Measurements from ENCODE around the gene ADSL. TPM values are rescaled to one million over a fixed set of nuclear protein-coding genes. Genes with fewer than 3 reads are reported as not detected.

ADSL gene
- total and polyA plus RNA-seq, 4 donors, result 19.4 to 54.5 (median 39.8) TPM

DNA sequence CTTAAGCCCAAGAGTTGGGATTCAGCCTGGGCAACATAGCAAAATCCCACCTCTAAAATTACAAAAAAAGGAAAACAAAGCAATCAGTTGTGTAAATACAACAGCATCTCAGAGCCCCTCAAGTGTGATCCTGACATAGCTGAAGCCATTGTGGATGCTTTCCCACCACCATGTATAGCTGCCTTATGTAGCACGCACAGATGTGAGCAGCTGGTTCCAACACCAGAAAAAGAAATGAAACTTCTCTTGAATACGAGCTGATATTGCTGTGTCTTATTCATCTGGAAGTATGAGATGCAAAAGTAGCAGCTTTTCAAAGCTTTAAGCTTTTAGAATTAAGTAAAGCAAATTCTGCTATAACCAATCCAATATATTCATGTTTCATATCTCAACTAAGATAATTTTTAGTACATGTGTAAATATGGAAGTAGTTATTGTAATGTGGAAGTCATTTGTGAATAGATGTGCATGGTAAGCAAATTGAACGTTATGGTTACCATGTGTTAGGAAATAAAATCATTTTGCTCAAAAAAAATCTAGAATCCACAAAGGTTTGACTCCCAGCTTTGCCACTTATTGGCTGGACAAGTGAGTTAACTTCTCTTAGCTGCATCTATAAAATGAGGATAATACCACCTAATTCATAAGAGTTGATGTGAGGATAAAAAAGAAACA lies 87.3 kb downstream of the ADSL start:
- TF ChIP-seq YY1 (IDR thresholded peaks at IDR 0.05), result no peak
- TF ChIP-seq, protein P1, sequence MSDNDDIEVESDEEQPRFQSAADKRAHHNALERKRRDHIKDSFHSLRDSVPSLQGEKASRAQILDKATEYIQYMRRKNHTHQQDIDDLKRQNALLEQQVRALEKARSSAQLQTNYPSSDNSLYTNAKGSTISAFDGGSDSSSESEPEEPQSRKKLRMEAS (IDR thresholded peaks at IDR 0.05), result no peak
- no peak for TF ChIP-seq FOXA2 (IDR thresholded peaks at IDR 0.05)
- TF ChIP-seq, protein P2, sequence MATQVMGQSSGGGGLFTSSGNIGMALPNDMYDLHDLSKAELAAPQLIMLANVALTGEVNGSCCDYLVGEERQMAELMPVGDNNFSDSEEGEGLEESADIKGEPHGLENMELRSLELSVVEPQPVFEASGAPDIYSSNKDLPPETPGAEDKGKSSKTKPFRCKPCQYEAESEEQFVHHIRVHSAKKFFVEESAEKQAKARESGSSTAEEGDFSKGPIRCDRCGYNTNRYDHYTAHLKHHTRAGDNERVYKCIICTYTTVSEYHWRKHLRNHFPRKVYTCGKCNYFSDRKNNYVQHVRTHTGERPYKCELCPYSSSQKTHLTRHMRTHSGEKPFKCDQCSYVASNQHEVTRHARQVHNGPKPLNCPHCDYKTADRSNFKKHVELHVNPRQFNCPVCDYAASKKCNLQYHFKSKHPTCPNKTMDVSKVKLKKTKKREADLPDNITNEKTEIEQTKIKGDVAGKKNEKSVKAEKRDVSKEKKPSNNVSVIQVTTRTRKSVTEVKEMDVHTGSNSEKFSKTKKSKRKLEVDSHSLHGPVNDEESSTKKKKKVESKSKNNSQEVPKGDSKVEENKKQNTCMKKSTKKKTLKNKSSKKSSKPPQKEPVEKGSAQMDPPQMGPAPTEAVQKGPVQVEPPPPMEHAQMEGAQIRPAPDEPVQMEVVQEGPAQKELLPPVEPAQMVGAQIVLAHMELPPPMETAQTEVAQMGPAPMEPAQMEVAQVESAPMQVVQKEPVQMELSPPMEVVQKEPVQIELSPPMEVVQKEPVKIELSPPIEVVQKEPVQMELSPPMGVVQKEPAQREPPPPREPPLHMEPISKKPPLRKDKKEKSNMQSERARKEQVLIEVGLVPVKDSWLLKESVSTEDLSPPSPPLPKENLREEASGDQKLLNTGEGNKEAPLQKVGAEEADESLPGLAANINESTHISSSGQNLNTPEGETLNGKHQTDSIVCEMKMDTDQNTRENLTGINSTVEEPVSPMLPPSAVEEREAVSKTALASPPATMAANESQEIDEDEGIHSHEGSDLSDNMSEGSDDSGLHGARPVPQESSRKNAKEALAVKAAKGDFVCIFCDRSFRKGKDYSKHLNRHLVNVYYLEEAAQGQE (IDR thresholded peaks at IDR 0.05), result no peak
- TF ChIP-seq RAD21 (IDR thresholded peaks at IDR 0.05), result no peak
- TF ChIP-seq NR2F2 (IDR thresholded peaks at IDR 0.05), result no peak
- no peak for TF ChIP-seq HNF4G (IDR thresholded peaks at IDR 0.05)
- TF ChIP-seq, protein P3, sequence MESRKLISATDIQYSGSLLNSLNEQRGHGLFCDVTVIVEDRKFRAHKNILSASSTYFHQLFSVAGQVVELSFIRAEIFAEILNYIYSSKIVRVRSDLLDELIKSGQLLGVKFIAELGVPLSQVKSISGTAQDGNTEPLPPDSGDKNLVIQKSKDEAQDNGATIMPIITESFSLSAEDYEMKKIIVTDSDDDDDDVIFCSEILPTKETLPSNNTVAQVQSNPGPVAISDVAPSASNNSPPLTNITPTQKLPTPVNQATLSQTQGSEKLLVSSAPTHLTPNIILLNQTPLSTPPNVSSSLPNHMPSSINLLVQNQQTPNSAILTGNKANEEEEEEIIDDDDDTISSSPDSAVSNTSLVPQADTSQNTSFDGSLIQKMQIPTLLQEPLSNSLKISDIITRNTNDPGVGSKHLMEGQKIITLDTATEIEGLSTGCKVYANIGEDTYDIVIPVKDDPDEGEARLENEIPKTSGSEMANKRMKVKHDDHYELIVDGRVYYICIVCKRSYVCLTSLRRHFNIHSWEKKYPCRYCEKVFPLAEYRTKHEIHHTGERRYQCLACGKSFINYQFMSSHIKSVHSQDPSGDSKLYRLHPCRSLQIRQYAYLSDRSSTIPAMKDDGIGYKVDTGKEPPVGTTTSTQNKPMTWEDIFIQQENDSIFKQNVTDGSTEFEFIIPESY (IDR thresholded peaks at IDR 0.05), result no peak
- no peak for TF ChIP-seq HNF4A (conservative IDR thresholded peaks at IDR 0.05)
- no peak for TF ChIP-seq SP1 (IDR thresholded peaks at IDR 0.05)
- TF ChIP-seq, protein P4, sequence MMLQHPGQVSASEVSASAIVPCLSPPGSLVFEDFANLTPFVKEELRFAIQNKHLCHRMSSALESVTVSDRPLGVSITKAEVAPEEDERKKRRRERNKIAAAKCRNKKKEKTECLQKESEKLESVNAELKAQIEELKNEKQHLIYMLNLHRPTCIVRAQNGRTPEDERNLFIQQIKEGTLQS (IDR thresholded peaks at IDR 0.05), result no peak
- TF ChIP-seq EGR1 (IDR thresholded peaks at IDR 0.05; ENCODE audit: low read depth in 2 of 2), result no peak
- TF ChIP-seq GABPA (IDR thresholded peaks at IDR 0.05 in 1 of 2, conservative IDR thresholded peaks at IDR 0.05 in 1 of 2), result no peak
- no peak for TF ChIP-seq JUND (IDR thresholded peaks at IDR 0.05)
- TF ChIP-seq, protein P5, sequence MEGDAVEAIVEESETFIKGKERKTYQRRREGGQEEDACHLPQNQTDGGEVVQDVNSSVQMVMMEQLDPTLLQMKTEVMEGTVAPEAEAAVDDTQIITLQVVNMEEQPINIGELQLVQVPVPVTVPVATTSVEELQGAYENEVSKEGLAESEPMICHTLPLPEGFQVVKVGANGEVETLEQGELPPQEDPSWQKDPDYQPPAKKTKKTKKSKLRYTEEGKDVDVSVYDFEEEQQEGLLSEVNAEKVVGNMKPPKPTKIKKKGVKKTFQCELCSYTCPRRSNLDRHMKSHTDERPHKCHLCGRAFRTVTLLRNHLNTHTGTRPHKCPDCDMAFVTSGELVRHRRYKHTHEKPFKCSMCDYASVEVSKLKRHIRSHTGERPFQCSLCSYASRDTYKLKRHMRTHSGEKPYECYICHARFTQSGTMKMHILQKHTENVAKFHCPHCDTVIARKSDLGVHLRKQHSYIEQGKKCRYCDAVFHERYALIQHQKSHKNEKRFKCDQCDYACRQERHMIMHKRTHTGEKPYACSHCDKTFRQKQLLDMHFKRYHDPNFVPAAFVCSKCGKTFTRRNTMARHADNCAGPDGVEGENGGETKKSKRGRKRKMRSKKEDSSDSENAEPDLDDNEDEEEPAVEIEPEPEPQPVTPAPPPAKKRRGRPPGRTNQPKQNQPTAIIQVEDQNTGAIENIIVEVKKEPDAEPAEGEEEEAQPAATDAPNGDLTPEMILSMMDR (IDR thresholded peaks at IDR 0.05; ENCODE audit: low read depth, low read length, missing input control), result no peak
- TF ChIP-seq TAF1 (conservative IDR thresholded peaks at IDR 0.05), result no peak
- no peak for TF ChIP-seq RXRA (IDR thresholded peaks at IDR 0.05)
- no peak for TF ChIP-seq FOXA1 (IDR thresholded peaks at IDR 0.05)
- H3K9me3 ChIP-seq (ENCODE audit: control insufficient read depth in 4 of 4, low read length in 3 of 4), result no peaks in the 10 kb centered on the region
- H3K9ac ChIP-seq (ENCODE audit: low read depth in 1 of 2, low read length in 2 of 2), result no peak overlapping the region
- H3K36me3 ChIP-seq (ENCODE audit: control insufficient read depth in 4 of 4, insufficient read depth in 3 of 4, low read depth in 1 of 4, low read length in 3 of 4), result peaks cover 3 to 19% (median 14%) of the 10 kb centered on the region in 4 donors
- H3K27ac ChIP-seq (ENCODE audit: low read depth in 1 of 2, low read length in 2 of 2), result no peak overlapping the region
- no peaks in the 10 kb centered on the region for H3K27me3 ChIP-seq (ENCODE audit: control insufficient read depth in 4 of 4, insufficient read depth in 4 of 4, low read length in 3 of 4)
- 82% methylated on average over 3 of the region's 3 CpGs for WGBS
- H3K4me3 ChIP-seq (ENCODE audit: low read depth in 1 of 3, low read length in 3 of 3), result no peak overlapping the region
- peaks cover 0 to 9% (median 4%) of the 10 kb centered on the region in 4 donors for H3K4me1 ChIP-seq (ENCODE audit: control insufficient read depth in 4 of 4, insufficient read depth in 4 of 4, low read length in 3 of 4)
- no peak for DNase-seq (ENCODE audit: low spot score)

Measured in liver (tissue), 9 donors.